Mesenchymal stem cell (in vitro differentiated cells and primary cell): ENCODE measurements around the gene STEAP3.
A peak's percentile ranks its signal among the peaks of the same experiment; 100 is the strongest.

Experiments used
- DNase-seq: peaks from one replicate; pipeline ENCODE4 v3.0.0-alpha.2; 2013
- H2AFZ ChIP-seq: one replicate; pipeline ENCODE4 v1.6.1; 2013; ENCODE audit warnings: low read depth, mild to moderate bottlenecking, control low read depth, inconsistent platforms, low read length, moderate library complexity
- H2AK5ac ChIP-seq: 2 replicates; pipeline ENCODE4 v1.6.1; 2013; ENCODE audit warnings: low read length, moderate library complexity, mild to moderate bottlenecking, inconsistent platforms; ENCODE audit not compliant: severe bottlenecking
- H2BK120ac ChIP-seq: one replicate; pipeline ENCODE4 v1.6.1; 2013; ENCODE audit warnings: low read depth, mild to moderate bottlenecking, inconsistent platforms, low read length, moderate library complexity
- H2BK12ac ChIP-seq, 2 experiments: one replicate each; pipeline ENCODE4 v1.6.1; 2013; ENCODE audit warnings: inconsistent platforms in 2 of 2, low read length in 2 of 2, mild to moderate bottlenecking in 2 of 2, moderate library complexity in 2 of 2, control low read depth in 1 of 2
- H2BK15ac ChIP-seq: one replicate; pipeline ENCODE4 v1.6.1; 2013; ENCODE audit warnings: mild to moderate bottlenecking, low read depth, inconsistent platforms; ENCODE audit not compliant: poor library complexity, severe bottlenecking
- H2BK5ac ChIP-seq: 2 replicates; pipeline ENCODE4 v1.6.1; 2013; ENCODE audit warnings: low read depth, mild to moderate bottlenecking, low read length, control low read depth, inconsistent platforms; ENCODE audit not compliant: poor library complexity, severe bottlenecking
- H3K14ac ChIP-seq, 2 experiments: one replicate each; pipeline ENCODE4 v1.6.1; 2013; ENCODE audit warnings: inconsistent platforms in 2 of 2, low read length in 2 of 2, control low read depth in 1 of 2, mild to moderate bottlenecking in 1 of 2, moderate library complexity in 1 of 2
- H3K18ac ChIP-seq, 2 experiments: one replicate each; pipeline ENCODE4 v1.6.1; 2013; ENCODE audit warnings: inconsistent platforms in 2 of 2, low read length in 2 of 2, control low read depth in 1 of 2, low read depth in 1 of 2, mild to moderate bottlenecking in 1 of 2
- H3K23ac ChIP-seq, 2 experiments: one replicate each; pipeline ENCODE4 v1.6.1; 2013; ENCODE audit warnings: inconsistent platforms in 2 of 2, low read length in 2 of 2, mild to moderate bottlenecking in 2 of 2, moderate library complexity in 2 of 2, control low read depth in 1 of 2
- H3K27ac ChIP-seq: 2 replicates; pipeline ENCODE4 v1.5.1; 2013; ENCODE audit warnings: mild to moderate bottlenecking, moderate library complexity, low read length, control low read depth, inconsistent platforms; ENCODE audit not compliant: poor library complexity, severe bottlenecking
- H3K27me3 ChIP-seq, 2 experiments: 2 replicates each; pipeline versions ENCODE4 v1.6.1 to v1.7.0; 2013; ENCODE audit warnings: low read length in 2 of 2, mild to moderate bottlenecking in 2 of 2, moderate library complexity in 2 of 2, control low read depth in 1 of 2, inconsistent platforms in 1 of 2; ENCODE audit not compliant: control insufficient read depth in 1 of 2, insufficient read depth in 1 of 2
- H3K36me3 ChIP-seq, 2 experiments: 2 replicates each; pipeline versions ENCODE4 v1.6.1 to v1.7.0; 2013; ENCODE audit warnings: low read length in 2 of 2, control low read depth in 1 of 2, inconsistent platforms in 1 of 2, low read depth in 1 of 2, mild to moderate bottlenecking in 1 of 2; ENCODE audit not compliant: insufficient read depth in 2 of 2, control insufficient read depth in 1 of 2
- H3K4ac ChIP-seq, 2 experiments: one replicate each; pipeline ENCODE4 v1.6.1; 2013; ENCODE audit warnings: inconsistent platforms in 2 of 2, low read length in 2 of 2, mild to moderate bottlenecking in 2 of 2, moderate library complexity in 2 of 2, control low read depth in 1 of 2, low read depth in 1 of 2
- H3K4me1 ChIP-seq: 2 replicates; pipeline ENCODE4 v1.6.1; 2013; ENCODE audit warnings: low read depth, low read length, control low read depth; ENCODE audit not compliant: control insufficient read depth, insufficient read depth
- H3K4me2 ChIP-seq: 2 replicates; pipeline ENCODE4 v1.6.1; 2013; ENCODE audit warnings: low read length, mild to moderate bottlenecking, inconsistent platforms; ENCODE audit not compliant: poor library complexity, severe bottlenecking
- H3K4me3 ChIP-seq, 2 experiments: 2 replicates each; pipeline versions ENCODE4 v1.5.1 to v1.7.0; 2013; ENCODE audit warnings: low read length in 2 of 2, mild to moderate bottlenecking in 2 of 2, control low read depth in 1 of 2, low read depth in 1 of 2; ENCODE audit not compliant: insufficient read depth in 1 of 2
- H3K79me1 ChIP-seq: replicated peaks from 2 replicates; pipeline ENCODE4 v1.6.1; 2013; ENCODE audit warnings: mild to moderate bottlenecking, control low read depth, low read length, inconsistent platforms; ENCODE audit not compliant: poor library complexity, severe bottlenecking
- H3K9ac ChIP-seq: 2 replicates; pipeline ENCODE4 v1.7.0; 2013; ENCODE audit warnings: mild to moderate bottlenecking, low read length, moderate library complexity
- H3K9me3 ChIP-seq: 2 replicates; pipeline ENCODE4 v1.7.0; 2013; ENCODE audit warnings: mild to moderate bottlenecking, low read length; ENCODE audit not compliant: control insufficient read depth
- H4K8ac ChIP-seq: one replicate; pipeline ENCODE4 v1.6.1; 2013; ENCODE audit warnings: inconsistent platforms, mild to moderate bottlenecking, low read length, moderate library complexity
- H4K91ac ChIP-seq: one replicate; pipeline ENCODE4 v1.6.1; 2013; ENCODE audit warnings: mild to moderate bottlenecking, low read length, inconsistent platforms
- WGBS: methylation state at CpG from one replicate; pipeline ENCODE4 v1.1.7; 2013; ENCODE audit warnings: mixed read lengths; 5-methylcytosine and 5-hydroxymethylcytosine counted together

The STEAP3 gene

DNA sequence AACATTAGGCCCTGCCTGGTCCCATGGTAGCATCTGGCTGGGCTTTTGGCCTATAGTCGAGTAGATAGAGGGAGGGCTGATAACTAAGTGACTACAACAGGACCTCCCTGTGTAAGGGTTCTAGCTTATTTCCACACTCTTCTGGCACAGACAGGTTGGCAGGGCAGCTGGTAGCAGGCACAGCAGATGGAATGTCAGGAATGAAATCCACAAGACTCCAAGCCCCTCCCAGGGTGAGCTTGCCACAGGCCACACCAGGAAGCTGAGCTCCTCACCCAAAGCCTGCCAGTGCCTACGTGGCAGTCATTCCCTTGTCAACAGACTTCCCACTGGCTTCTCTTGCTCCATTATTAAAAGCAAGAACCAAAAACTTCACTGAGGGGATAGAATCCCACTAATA is 44.4 kb upstream of the STEAP3 start:
- Histone ChIP-seq H3K79me1 (no peaks in the 10 kb centered on the region), H3K4ac (no peak overlapping the region), H2AK5ac (peak overlapping the region; percentile 85), H2BK15ac (no peak overlapping the region), H4K8ac (no peak overlapping the region), H3K4me2 (no peak overlapping the region), H2BK12ac (no peak overlapping the region), H3K4me3 (no peak overlapping the region), H3K23ac (no peak overlapping the region), H2BK5ac (no peak overlapping the region), H2AFZ (no peak overlapping the region), H4K91ac (no peak overlapping the region), H3K14ac (no peak overlapping the region), H3K27me3 (peaks cover 0 to 12% of the 10 kb centered on the region in 2 experiments), H3K27ac (no peak overlapping the region), H3K9me3 (no peaks in the 10 kb centered on the region), H3K36me3 (no peaks in the 10 kb centered on the region), H2BK120ac (peak overlapping the region; percentile 35), H3K9ac (no peak overlapping the region), H3K18ac (no peak overlapping the region), H3K4me1 (peaks cover 18% of the 10 kb centered on the region)
- 76% methylated on average over 2 of the region's 2 CpGs for WGBS
- DNase-seq, result no peak

DNA sequence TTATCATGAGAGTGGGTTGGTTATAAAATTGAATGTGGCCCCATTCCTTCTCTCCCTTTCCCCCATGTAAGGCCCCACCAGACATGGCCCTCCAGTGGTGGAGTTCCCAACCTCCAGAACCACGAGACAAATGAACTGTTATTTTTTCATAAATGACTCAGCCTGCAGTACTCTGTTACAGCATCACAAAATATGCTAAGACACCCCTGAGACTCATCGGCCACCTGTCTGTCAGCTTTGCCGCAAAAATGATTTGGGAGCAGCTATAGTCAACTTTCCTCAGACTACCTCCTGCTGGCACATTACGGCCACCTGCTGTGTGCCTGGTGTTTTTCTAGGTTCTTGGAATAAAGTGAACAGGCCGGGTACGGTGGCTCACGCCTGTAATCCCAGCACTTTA is 43.6 kb upstream of the STEAP3 start:
- no peak overlapping the region for H3K18ac ChIP-seq
- no peak overlapping the region for H3K4ac ChIP-seq
- H2AFZ ChIP-seq, result no peak overlapping the region
- no peak overlapping the region for H3K9ac ChIP-seq
- H4K8ac ChIP-seq, result no peak overlapping the region
- H3K4me2 ChIP-seq, result no peak overlapping the region
- no peak overlapping the region for H3K27ac ChIP-seq
- H2BK120ac ChIP-seq, result no peak overlapping the region
- H3K36me3 ChIP-seq, result no peaks in the 10 kb centered on the region
- 90% methylated on average over 7 of the region's 7 CpGs for WGBS
- H3K14ac ChIP-seq, result no peak overlapping the region
- no peak overlapping the region for H2AK5ac ChIP-seq
- H2BK15ac ChIP-seq, result no peak overlapping the region
- H3K9me3 ChIP-seq, result no peaks in the 10 kb centered on the region
- H3K4me1 ChIP-seq, result peaks cover 18% of the 10 kb centered on the region
- no peak for DNase-seq
- H2BK5ac ChIP-seq, result no peak overlapping the region
- no peak overlapping the region for H3K23ac ChIP-seq
- H3K27me3 ChIP-seq, result peaks cover 0 to 13% of the 10 kb centered on the region in 2 experiments
- H4K91ac ChIP-seq, result no peak overlapping the region
- no peak overlapping the region for H3K4me3 ChIP-seq
- no peak overlapping the region for H2BK12ac ChIP-seq
- H3K79me1 ChIP-seq, result no peaks in the 10 kb centered on the region

DNA sequence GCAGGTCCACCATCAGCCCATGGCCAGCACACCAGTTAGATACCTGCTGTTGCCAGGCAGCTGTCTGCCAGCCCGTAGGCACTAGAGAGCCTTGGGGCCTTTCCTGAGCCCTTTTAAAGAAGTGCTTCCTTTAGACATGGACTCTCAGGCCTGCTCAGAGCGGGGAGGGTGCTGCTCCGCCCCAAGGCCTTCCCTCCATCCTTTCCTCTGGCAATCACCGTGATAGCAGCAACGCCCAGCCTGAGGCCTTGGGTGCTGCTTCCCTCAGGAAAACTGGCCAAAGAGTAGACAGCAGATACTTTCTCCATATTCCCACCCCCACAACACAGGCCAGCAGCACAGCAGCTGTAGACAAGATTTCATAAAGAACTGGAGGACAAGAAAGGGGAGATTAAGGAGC is 42.7 kb upstream of the STEAP3 start:
- Histone ChIP-seq H3K4ac (no peak overlapping the region), H3K4me2 (no peak overlapping the region), H2BK12ac (no peak overlapping the region), H3K14ac (no peak overlapping the region), H3K79me1 (no peaks in the 10 kb centered on the region), H3K4me1 (peaks cover 18% of the 10 kb centered on the region), H3K18ac (no peak overlapping the region), H2AFZ (no peak overlapping the region), H3K9me3 (no peaks in the 10 kb centered on the region), H3K27ac (no peak overlapping the region), H3K23ac (no peak overlapping the region), H2BK15ac (no peak overlapping the region), H3K27me3 (peaks cover 4 to 13% of the 10 kb centered on the region in 2 experiments), H2BK120ac (no peak overlapping the region), H4K8ac (no peak overlapping the region), H3K9ac (no peak overlapping the region), H2AK5ac (peak overlapping the region; percentile 67), H4K91ac (no peak overlapping the region), H2BK5ac (no peak overlapping the region), H3K4me3 (no peak overlapping the region), H3K36me3 (no peaks in the 10 kb centered on the region)
- no peak for DNase-seq
- 74% methylated on average over 3 of the region's 5 CpGs for WGBS

DNA sequence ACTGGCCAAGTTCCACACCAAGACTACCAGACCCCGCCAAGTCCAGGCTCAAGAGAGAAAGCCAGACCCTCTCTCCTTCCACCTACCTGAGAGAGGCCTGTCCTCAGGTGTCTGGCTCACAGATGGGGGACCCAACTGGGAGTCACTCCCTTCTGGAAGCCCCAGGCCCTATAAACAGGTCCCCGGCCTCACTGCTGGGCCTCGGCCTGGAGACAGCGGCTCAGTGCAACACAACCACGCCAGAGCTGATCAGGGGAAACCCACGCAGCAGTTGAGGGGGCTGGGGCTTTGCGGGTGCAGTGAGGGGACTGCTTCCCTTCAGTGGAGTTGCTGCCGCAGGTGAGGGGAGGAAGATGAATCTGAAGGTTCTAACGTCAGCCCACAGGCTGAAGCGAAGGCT is 42.2 kb upstream of the STEAP3 start:
- no peak overlapping the region for H2AFZ ChIP-seq
- H3K4me2 ChIP-seq, result no peak overlapping the region
- H3K4me3 ChIP-seq, result no peak overlapping the region
- peak overlapping the region; percentile 67 for H2AK5ac ChIP-seq
- H4K8ac ChIP-seq, result no peak overlapping the region
- no peak overlapping the region for H2BK15ac ChIP-seq
- H3K9ac ChIP-seq, result no peak overlapping the region
- H3K9me3 ChIP-seq, result no peaks in the 10 kb centered on the region
- DNase-seq, result no peak
- no peak overlapping the region for H2BK12ac ChIP-seq
- H3K14ac ChIP-seq, result no peak overlapping the region
- H3K4ac ChIP-seq, result no peak overlapping the region
- no peak overlapping the region for H3K27ac ChIP-seq
- 85% methylated on average over 10 of the region's 10 CpGs for WGBS
- no peak overlapping the region for H2BK5ac ChIP-seq
- no peak overlapping the region for H3K18ac ChIP-seq
- H3K36me3 ChIP-seq, result no peaks in the 10 kb centered on the region
- H2BK120ac ChIP-seq, result no peak overlapping the region
- H4K91ac ChIP-seq, result no peak overlapping the region
- peaks cover 8 to 18% of the 10 kb centered on the region in 2 experiments for H3K27me3 ChIP-seq
- H3K23ac ChIP-seq, result no peak overlapping the region
- no peaks in the 10 kb centered on the region for H3K79me1 ChIP-seq
- H3K4me1 ChIP-seq, result peaks cover 18% of the 10 kb centered on the region
